Measurements from ENCODE around the gene STK24.

The STK24 gene

DNA sequence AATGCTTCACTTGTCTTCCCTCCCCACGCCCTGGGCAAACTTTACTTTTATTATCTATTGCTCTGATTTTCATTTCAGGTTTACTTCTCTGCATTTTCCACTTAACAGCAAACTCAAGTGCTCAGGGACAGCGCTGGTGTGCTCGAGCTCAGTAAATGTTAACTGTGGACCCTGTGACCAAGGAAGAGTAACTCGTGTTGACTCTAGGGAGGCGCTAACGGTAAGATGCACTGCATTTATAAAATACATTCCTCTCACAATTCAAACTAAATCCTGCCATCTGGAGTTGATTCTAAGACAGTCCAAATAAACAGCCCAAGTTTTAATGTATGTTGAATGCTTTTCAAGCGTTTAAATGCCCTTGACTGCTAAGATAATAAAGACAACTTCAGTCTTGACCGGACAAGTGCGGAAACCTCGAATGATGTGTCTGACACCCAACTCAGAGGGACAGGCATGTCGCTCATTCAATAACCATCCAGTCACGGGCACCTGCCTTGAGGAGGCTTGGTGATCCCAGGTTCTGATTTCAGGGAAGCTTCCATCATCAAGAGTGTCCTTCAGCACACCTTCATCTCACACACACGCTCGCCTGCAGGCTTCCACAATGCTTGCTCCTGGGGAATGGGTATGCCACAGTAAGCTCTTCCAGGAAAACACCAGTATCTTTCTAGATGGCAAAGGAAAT lies 93.2 kb downstream of the STK24 start (continued):
- TF ChIP-seq, protein P1, sequence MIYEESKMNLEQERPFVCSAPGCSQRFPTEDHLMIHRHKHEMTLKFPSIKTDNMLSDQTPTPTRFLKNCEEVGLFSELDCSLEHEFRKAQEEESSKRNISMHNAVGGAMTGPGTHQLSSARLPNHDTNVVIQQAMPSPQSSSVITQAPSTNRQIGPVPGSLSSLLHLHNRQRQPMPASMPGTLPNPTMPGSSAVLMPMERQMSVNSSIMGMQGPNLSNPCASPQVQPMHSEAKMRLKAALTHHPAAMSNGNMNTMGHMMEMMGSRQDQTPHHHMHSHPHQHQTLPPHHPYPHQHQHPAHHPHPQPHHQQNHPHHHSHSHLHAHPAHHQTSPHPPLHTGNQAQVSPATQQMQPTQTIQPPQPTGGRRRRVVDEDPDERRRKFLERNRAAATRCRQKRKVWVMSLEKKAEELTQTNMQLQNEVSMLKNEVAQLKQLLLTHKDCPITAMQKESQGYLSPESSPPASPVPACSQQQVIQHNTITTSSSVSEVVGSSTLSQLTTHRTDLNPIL (CRISPR knock-in tag; IDR thresholded peaks at IDR 0.05; ENCODE audit: low read depth) = no peak
- no peak for TF ChIP-seq ZC3H10 (CRISPR knock-in tag; IDR thresholded peaks at IDR 0.05)
- no peak for TF ChIP-seq OSR1 (CRISPR knock-in tag; IDR thresholded peaks at IDR 0.05)
- TF ChIP-seq SNAI2 (CRISPR knock-in tag; IDR thresholded peaks at IDR 0.05) = no peak
- TF ChIP-seq ZFP30 (CRISPR knock-in tag; IDR thresholded peaks at IDR 0.05) = no peak

DNA sequence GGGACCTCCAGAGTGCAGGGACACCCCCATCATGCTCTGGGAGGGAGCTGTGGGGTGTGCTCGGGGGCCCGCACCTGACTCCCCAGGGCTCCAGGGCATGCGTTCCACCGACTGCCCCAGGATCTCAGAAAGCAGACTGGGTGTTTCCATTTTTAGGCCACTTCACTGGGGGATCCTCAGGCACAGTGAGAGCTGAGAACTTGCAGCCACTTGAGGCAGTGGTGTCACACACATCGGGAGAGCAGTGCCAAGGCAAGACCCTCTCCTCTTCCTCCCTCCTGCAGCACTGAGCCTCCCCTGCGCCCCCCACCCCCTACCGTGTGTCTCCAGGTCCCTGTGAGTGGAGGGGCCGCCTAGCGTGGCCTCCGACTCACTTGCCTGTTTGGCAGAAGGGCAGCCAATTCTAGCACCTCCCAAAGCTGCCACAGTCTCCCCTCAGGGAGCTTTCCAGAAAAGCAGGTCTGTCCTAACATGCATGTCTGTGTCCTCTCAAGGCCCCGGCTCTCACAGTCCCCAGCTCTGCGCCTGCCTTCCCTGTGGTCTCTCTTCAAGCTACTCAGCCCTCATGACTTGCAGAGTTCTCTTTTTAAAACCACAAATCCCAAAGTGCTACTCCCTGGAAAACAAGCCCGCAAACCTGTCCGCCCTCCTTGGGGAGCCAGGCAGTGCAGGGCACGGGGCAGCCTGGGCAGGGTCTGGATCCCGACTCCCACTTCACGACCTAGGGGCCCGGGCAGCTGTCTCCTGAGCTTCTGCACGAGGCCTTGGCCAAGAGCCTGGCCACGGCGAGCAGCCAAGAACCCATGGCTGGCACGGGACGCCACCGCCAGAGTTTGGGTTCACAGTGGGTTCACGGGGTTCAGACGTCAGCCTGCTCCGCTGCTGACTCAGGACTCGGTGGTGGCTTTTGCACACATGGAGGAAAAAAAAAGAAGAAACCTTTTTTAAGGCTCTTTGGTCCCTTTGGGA lies 94.1 kb downstream of the STK24 start:
- TF ChIP-seq, protein P2, sequence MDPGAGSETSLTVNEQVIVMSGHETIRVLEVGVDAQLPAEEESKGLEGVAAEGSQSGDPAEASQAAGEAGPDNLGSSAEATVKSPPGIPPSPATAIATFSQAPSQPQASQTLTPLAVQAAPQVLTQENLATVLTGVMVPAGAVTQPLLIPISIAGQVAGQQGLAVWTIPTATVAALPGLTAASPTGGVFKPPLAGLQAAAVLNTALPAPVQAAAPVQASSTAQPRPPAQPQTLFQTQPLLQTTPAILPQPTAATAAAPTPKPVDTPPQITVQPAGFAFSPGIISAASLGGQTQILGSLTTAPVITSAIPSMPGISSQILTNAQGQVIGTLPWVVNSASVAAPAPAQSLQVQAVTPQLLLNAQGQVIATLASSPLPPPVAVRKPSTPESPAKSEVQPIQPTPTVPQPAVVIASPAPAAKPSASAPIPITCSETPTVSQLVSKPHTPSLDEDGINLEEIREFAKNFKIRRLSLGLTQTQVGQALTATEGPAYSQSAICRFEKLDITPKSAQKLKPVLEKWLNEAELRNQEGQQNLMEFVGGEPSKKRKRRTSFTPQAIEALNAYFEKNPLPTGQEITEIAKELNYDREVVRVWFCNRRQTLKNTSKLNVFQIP (CRISPR knock-in tag; IDR thresholded peaks at IDR 0.05; ENCODE audit: borderline replicate concordance, low read depth) = no peak
- TF ChIP-seq, protein P3, sequence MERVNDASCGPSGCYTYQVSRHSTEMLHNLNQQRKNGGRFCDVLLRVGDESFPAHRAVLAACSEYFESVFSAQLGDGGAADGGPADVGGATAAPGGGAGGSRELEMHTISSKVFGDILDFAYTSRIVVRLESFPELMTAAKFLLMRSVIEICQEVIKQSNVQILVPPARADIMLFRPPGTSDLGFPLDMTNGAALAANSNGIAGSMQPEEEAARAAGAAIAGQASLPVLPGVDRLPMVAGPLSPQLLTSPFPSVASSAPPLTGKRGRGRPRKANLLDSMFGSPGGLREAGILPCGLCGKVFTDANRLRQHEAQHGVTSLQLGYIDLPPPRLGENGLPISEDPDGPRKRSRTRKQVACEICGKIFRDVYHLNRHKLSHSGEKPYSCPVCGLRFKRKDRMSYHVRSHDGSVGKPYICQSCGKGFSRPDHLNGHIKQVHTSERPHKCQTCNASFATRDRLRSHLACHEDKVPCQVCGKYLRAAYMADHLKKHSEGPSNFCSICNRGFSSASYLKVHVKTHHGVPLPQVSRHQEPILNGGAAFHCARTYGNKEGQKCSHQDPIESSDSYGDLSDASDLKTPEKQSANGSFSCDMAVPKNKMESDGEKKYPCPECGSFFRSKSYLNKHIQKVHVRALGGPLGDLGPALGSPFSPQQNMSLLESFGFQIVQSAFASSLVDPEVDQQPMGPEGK (CRISPR knock-in tag; IDR thresholded peaks at IDR 0.05; ENCODE audit: borderline replicate concordance) = no peak
- TF ChIP-seq ESRRG (CRISPR knock-in tag; IDR thresholded peaks at IDR 0.05) (no peak), ZNF565 (CRISPR knock-in tag; conservative IDR thresholded peaks at IDR 0.05; ENCODE audit: low read depth) (no peak), PPARA (CRISPR knock-in tag; IDR thresholded peaks at IDR 0.05; ENCODE audit: borderline replicate concordance) (no peak), GLIS3 (CRISPR knock-in tag; IDR thresholded peaks at IDR 0.05) (no peak), ISL1 (CRISPR knock-in tag; IDR thresholded peaks at IDR 0.05) (no peak), TOX (CRISPR knock-in tag; IDR thresholded peaks at IDR 0.05; ENCODE audit: borderline replicate concordance) (no peak)
- TF ChIP-seq, protein P4, sequence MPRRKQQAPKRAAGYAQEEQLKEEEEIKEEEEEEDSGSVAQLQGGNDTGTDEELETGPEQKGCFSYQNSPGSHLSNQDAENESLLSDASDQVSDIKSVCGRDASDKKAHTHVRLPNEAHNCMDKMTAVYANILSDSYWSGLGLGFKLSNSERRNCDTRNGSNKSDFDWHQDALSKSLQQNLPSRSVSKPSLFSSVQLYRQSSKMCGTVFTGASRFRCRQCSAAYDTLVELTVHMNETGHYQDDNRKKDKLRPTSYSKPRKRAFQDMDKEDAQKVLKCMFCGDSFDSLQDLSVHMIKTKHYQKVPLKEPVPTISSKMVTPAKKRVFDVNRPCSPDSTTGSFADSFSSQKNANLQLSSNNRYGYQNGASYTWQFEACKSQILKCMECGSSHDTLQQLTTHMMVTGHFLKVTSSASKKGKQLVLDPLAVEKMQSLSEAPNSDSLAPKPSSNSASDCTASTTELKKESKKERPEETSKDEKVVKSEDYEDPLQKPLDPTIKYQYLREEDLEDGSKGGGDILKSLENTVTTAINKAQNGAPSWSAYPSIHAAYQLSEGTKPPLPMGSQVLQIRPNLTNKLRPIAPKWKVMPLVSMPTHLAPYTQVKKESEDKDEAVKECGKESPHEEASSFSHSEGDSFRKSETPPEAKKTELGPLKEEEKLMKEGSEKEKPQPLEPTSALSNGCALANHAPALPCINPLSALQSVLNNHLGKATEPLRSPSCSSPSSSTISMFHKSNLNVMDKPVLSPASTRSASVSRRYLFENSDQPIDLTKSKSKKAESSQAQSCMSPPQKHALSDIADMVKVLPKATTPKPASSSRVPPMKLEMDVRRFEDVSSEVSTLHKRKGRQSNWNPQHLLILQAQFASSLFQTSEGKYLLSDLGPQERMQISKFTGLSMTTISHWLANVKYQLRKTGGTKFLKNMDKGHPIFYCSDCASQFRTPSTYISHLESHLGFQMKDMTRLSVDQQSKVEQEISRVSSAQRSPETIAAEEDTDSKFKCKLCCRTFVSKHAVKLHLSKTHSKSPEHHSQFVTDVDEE (CRISPR knock-in tag; IDR thresholded peaks at IDR 0.05) = no peak
- no peak for ATAC-seq

DNA sequence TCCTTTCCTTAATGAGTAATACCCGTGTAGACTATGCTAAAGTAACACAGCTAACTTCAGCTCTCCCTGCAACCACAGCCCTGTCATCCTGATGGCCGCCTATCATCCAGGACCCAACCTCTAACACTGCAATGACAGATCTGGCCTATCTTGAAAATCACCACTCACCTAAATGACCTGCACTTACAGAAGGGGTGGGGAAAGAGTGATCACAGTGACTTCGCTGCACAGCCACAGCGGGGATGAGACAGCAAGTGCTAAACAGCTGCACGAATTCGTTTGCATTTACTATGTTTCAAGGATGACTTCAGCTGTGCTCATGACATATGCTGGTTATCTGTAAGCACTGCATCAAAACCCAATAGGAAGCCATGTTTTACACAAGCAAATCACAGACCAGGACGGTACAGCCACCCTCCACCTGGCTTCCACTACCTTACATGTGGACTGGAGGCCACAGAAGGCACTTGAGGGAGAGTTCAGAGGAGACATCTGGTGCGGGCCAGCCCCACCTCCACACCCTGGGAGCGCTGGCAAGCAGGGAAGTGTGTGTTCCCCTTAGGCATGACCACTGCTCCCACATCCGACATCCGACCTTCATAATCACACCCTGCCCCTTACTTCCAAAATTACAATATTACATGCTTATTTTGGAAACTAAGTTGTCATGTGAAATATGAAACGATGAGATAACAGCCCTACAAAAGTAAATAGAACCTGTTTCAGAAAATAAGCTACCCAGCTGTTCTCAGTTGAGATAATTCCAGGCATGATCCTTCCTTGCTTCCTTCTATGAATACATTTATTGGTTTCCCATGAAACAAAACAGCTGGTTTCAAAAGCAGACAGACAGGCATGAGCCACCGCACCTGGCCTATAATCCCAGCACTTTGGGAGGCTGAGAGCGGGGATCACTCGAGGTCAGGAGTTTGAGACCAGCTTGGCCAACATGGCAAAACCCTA lies 95.7 kb downstream of the STK24 start:
- ATAC-seq = no peak
- TF ChIP-seq, protein P3 (CRISPR knock-in tag; IDR thresholded peaks at IDR 0.05; ENCODE audit: borderline replicate concordance) = no peak
- TF ChIP-seq ZNF8 (CRISPR knock-in tag; IDR thresholded peaks at IDR 0.05) = no peak
- TF ChIP-seq ARNTL (CRISPR knock-in tag; IDR thresholded peaks at IDR 0.05; ENCODE audit: borderline replicate concordance, low read depth) = no peak
- TF ChIP-seq GLIS3 (CRISPR knock-in tag; IDR thresholded peaks at IDR 0.05) = no peak
- no peak for TF ChIP-seq ZNF70 (CRISPR knock-in tag; IDR thresholded peaks at IDR 0.05)
